Gastroesophageal sphincter (tissue), 3 donors: ENCODE results near the gene HSPA1B.
"Not testable (repeated sequence)": the region's sequence is repeated elsewhere in the genome, so short reads cannot be mapped to it uniquely, and the experiment has no call there.

Source experiments
- POLR2A ChIP-seq, 2 donors: fragments of 450-650 bp; IDR thresholded peaks; one replicate each; pipeline ENCODE4 v1.6.1; 2017; ENCODE audit warnings: antibody characterized with exemption in 2 of 2, mild to moderate bottlenecking in 2 of 2, moderate library complexity in 1 of 2
- POLR2AphosphoS5 ChIP-seq: sonication (generic); formaldehyde crosslinking; IDR thresholded peaks from one replicate; pipeline ENCODE4 v1.6.1; 2017; ENCODE audit warnings: antibody characterized with exemption
- TF ChIP-seq, protein P1 (sequence below), 4 experiments: fragments of 200-600 bp in 2 of 4; fragments of 450-650 bp in 2 of 4; sonication (generic) in 1 of 4; IDR thresholded peaks; one replicate each; pipeline ENCODE4 v1.5.1; 2017 to 2019; ENCODE audit warnings: antibody characterized with exemption in 4 of 4, mild to moderate bottlenecking in 2 of 4, moderate library complexity in 2 of 4

DNA sequence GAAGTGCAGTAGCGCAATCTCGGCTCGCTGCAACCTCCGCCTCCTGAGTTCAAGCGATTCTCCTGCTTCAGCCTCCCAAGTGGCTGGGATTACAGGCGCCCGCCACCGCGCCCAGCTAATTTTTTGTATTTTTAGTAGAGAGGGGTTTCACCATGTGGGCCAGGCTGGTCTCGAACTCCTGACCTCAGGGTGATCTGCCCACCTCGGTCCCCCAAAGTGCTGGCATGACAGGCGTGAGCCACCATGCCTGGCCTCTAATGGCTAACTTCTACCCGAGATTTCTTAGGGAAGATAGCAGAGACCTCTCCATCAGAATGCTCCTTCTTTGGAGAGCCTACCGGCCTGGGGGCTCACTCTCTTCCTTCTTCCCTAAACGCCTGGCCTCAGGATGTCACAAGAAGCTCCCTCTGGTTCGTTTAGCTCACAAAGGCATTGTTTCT is 36.6 kb downstream of the HSPA1B start:
- TF ChIP-seq, protein P1, sequence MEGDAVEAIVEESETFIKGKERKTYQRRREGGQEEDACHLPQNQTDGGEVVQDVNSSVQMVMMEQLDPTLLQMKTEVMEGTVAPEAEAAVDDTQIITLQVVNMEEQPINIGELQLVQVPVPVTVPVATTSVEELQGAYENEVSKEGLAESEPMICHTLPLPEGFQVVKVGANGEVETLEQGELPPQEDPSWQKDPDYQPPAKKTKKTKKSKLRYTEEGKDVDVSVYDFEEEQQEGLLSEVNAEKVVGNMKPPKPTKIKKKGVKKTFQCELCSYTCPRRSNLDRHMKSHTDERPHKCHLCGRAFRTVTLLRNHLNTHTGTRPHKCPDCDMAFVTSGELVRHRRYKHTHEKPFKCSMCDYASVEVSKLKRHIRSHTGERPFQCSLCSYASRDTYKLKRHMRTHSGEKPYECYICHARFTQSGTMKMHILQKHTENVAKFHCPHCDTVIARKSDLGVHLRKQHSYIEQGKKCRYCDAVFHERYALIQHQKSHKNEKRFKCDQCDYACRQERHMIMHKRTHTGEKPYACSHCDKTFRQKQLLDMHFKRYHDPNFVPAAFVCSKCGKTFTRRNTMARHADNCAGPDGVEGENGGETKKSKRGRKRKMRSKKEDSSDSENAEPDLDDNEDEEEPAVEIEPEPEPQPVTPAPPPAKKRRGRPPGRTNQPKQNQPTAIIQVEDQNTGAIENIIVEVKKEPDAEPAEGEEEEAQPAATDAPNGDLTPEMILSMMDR (IDR thresholded peaks at IDR 0.05): not testable (repeated sequence)
- TF ChIP-seq POLR2AphosphoS5; POLR2A (IDR thresholded peaks at IDR 0.05): not testable (repeated sequence)
